WI38 (cell line): Measurements from ENCODE around the gene PKD1L1.

Source experiments
- H3K4me3 ChIP-seq: 2 replicates; pipeline ENCODE4 v1.5.1; 2011; ENCODE audit warnings: low read depth, mild to moderate bottlenecking, control low read depth, low read length
- CTCF ChIP-seq: IDR thresholded peaks from 2 replicates; pipeline ENCODE4 v1.5.1; 2012; ENCODE audit warnings: low read depth, mild to moderate bottlenecking, control low read depth, low read length

PKD1L1 gene

GRCh38 chr7:47785923-47786556, 162.2 kb downstream of the PKD1L1 start:
- TF ChIP-seq CTCF = no peak

GRCh38 chr7:47783456-47784223, 164.6 kb downstream of the PKD1L1 start:
- no peak for TF ChIP-seq CTCF
- no peak overlapping the region for H3K4me3 ChIP-seq

More at GRCh38 chr7:47785923-47786556, 162.2 kb downstream of the PKD1L1 start:
- H3K4me3 ChIP-seq = no peak overlapping the region

- TF ChIP-seq CTCF = no peak
- H3K4me3 ChIP-seq = no peak overlapping the region
Measured at GRCh38 chr7:47782792-47783191, 165.5 kb downstream of the PKD1L1 start.

- no peak for TF ChIP-seq CTCF
- H3K4me3 ChIP-seq = no peak overlapping the region
Measured at GRCh38 chr7:47782022-47782421, 166.2 kb downstream of the PKD1L1 start.

- H3K4me3 ChIP-seq = no peak overlapping the region
- TF ChIP-seq CTCF = no peak
Measured at GRCh38 chr7:47780555-47780954, 167.7 kb downstream of the PKD1L1 start.

- H3K4me3 ChIP-seq = no peak overlapping the region
- no peak for TF ChIP-seq CTCF
Measured at GRCh38 chr7:47779341-47779771, 168.9 kb downstream of the PKD1L1 start.

- no peak for TF ChIP-seq CTCF
- H3K4me3 ChIP-seq = no peak overlapping the region
Measured at GRCh38 chr7:47778153-47778661, 170.1 kb downstream of the PKD1L1 start.
